Activated effector memory CD4-positive, alpha-beta T cell treated with Interleukin-2 at 50 U/mL for 16 hours (primary cell): ENCODE data around the gene SNX9.
"Not testable (repeated sequence)": the region's sequence is repeated elsewhere in the genome, so short reads cannot be mapped to it uniquely, and the experiment has no call there.

Experiments used
- DNase-seq: peaks from one replicate; pipeline ENCODE4 v3.0.0-alpha.2; 2020

SNX9 gene

GRCh38 chr6:157832250-157832967 is 9.4 kb downstream of the SNX9 start:
- no peak for DNase-seq

GRCh38 chr6:157834549-157834948 is 11.5 kb downstream of the SNX9 start:
- DNase-seq, result no peak

- DNase-seq, result no peak
These were observed 15.8 kb downstream of the SNX9 start for GRCh38 chr6:157838718-157839430.

GRCh38 chr6:157839606-157840005 is 16.6 kb downstream of the SNX9 start:
- DNase-seq, result no peak

GRCh38 chr6:157840261-157840660 is 17.2 kb downstream of the SNX9 start:
- DNase-seq, result no peak

GRCh38 chr6:157840776-157841175 is 17.7 kb downstream of the SNX9 start:
- no peak for DNase-seq

- DNase-seq, result no peak
These were observed 18.3 kb downstream of the SNX9 start for GRCh38 chr6:157841211-157841840.

GRCh38 chr6:157842212-157842611 is 19.2 kb downstream of the SNX9 start:
- no peak for DNase-seq

- not testable (repeated sequence) for DNase-seq
These were observed 21.1 kb downstream of the SNX9 start for GRCh38 chr6:157844196-157844595.

GRCh38 chr6:157845493-157846259 is 22.6 kb downstream of the SNX9 start:
- DNase-seq, result no peak

GRCh38 chr6:157847846-157848245 is 24.8 kb downstream of the SNX9 start:
- DNase-seq, result no peak

GRCh38 chr6:157848693-157849092 is 25.6 kb downstream of the SNX9 start:
- no peak for DNase-seq

GRCh38 chr6:157849288-157850017 is 26.4 kb downstream of the SNX9 start:
- no peak for DNase-seq

GRCh38 chr6:157850030-157850429 is 27.0 kb downstream of the SNX9 start:
- no peak for DNase-seq

- no peak for DNase-seq
These were observed 30.2 kb downstream of the SNX9 start for GRCh38 chr6:157853018-157853805.

- no peak for DNase-seq
These were observed 31.0 kb downstream of the SNX9 start for GRCh38 chr6:157853902-157854502.

GRCh38 chr6:157855325-157855724 is 32.3 kb downstream of the SNX9 start:
- DNase-seq, result no peak

- DNase-seq, result not testable (repeated sequence)
These were observed 32.8 kb downstream of the SNX9 start for GRCh38 chr6:157855804-157856203.

- DNase-seq, result not testable (repeated sequence)
These were observed 35.6 kb downstream of the SNX9 start for GRCh38 chr6:157858664-157859063.

- DNase-seq, result no peak
These were observed 36.9 kb downstream of the SNX9 start for GRCh38 chr6:157859775-157860504.
